Spleen (tissue), 7 donors: ENCODE results near the gene TUBA4B.

Experiments used
- CTCF ChIP-seq, 11 experiments: fragments of 200-600 bp in 7 of 11; fragments of 450-650 bp in 4 of 11; sonication (generic) in 4 of 11; IDR thresholded peaks in 8 of 11; conservative IDR thresholded peaks in 3 of 11; 1 replicate in 7 of 11; 2 replicates in 4 of 11; pipeline versions ENCODE4 v1.4.0 to v1.8.0; 2016 to 2021; ENCODE audit warnings: antibody characterized with exemption in 11 of 11, inconsistent platforms in 4 of 11, mild to moderate bottlenecking in 1 of 11
- POLR2AphosphoS5 ChIP-seq, 3 donors: sonication (generic); formaldehyde crosslinking; IDR thresholded peaks; one replicate each; pipeline ENCODE4 v1.5.1; 2017; ENCODE audit warnings: antibody characterized with exemption in 3 of 3
- donor health status: DM: no; HTN: no; CAD: no; lungs with moderate emphysema.
- donor health status: DM: no; HTN: no; CAD: no.
- donor health status: DM: no; HTN: no; CAD: no.

DNA sequence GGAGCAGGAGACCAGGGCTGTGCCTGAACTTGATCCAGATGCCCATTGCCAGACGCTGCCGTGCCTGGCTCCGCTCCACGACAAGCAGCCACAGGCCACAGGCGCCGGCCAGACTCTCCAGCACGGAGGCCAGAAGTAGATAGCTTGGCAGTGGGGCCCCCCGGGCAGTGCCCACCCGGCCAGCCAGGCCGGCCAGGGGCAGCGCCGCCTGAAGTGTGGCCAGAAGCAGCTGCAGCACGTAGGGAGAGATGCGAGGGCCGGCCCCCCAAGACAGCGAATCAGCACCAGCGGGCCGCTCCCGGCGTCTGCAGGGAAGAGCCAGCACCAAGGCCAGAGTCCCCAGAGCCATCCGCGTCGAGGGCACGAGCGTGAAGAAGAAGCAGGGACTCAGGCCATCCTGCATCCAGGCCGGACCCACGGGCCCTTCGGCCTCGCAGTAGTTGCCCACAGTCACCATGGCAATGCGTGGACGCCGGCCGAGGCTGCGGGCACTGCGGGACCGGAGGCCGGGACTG is 34.8 kb upstream of the TUBA4B start:
- TF ChIP-seq POLR2AphosphoS5 (IDR thresholded peaks at IDR 0.05), result no peak
- TF ChIP-seq CTCF (IDR thresholded peaks at IDR 0.05 in 8 of 11, conservative IDR thresholded peaks at IDR 0.05 in 3 of 11), result no peak
